Activated T-cell treated with anti-CD3 and anti-CD28 coated beads, Interleukin-2, amount 50 U/mL, for 4 hours (primary cell): ENCODE measurements around the gene PECR. TPM values are rescaled to one million over a fixed set of nuclear protein-coding genes. Genes with fewer than 3 reads are reported as not detected.

Source experiments
- ATAC-seq, 2 donors: fragments of 200-7000 bp; cut with Tn5 transposase; one replicate each; pipeline ENCODE4 v1.10.0; 2021
- DNase-seq: peaks from one replicate; pipeline ENCODE4 v3.0.0-alpha.2; 2020
- H3K27me3 Mint-ChIP-seq: one replicate; pipeline ENCODE4 v1.8.0; 2021; ENCODE audit warnings: low read depth, mixed read lengths
- H3K36me3 Mint-ChIP-seq: one replicate; pipeline ENCODE4 v1.8.0; 2022; ENCODE audit warnings: mixed read lengths; ENCODE audit not compliant: insufficient read depth
- H3K4me1 Mint-ChIP-seq: one replicate; pipeline ENCODE4 v1.8.0; 2021; ENCODE audit warnings: low read depth, mixed read lengths
- H3K4me3 Mint-ChIP-seq: one replicate; pipeline ENCODE4 v1.8.0; 2021; ENCODE audit warnings: mild to moderate bottlenecking, moderate library complexity, mixed read lengths
- H3K9me3 Mint-ChIP-seq: one replicate; pipeline ENCODE4 v1.8.0; 2021; ENCODE audit warnings: mixed read lengths
- total RNA-seq, 3 donors: library from RNA; stranded (reverse); gene quantifications; one replicate each; pipeline ENCODE4 v1.2.1, GENCODE V29; 2021

The PECR gene
- total RNA-seq, 3 donors from 2014 or later = 4.7 to 6.9 (median 6.0) TPM

DNA sequence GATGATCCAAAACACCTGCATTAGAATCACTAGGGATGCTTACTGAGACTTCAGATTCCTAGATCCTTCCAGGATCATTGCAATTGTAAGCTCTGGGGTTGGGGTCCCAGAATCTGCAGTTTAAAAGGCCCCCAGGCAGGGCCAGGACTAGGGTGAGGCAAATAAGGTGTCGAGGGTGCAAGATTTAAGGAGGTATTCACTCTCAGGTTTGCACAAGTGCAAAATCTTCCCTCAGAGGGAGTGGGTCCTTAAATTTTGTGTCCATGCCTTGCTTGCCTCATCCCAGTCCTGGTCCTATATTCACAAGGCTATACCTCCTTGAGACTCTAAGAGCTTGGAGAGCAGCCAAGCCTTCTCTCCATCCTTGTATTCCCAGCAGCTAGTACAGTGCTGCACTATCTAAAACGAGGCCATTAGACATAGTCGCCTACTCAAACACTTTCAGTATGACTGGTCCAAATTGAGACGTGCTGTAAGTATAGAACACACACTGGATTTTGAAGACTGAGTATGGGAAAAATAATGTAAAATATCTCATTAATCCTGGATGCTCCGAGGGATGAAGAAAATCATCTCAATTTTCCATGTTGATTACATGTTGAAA is 36.6 kb downstream of the PECR start:
- no peak for ATAC-seq
- Mint-ChIP-seq H3K4me1 (no peaks in the 10 kb centered on the region), H3K9me3 (no peaks in the 10 kb centered on the region), H3K36me3 (peaks cover 12% of the 10 kb centered on the region), H3K27me3 (no peaks in the 10 kb centered on the region), H3K4me3 (no peak overlapping the region)
- DNase-seq = no peak

DNA sequence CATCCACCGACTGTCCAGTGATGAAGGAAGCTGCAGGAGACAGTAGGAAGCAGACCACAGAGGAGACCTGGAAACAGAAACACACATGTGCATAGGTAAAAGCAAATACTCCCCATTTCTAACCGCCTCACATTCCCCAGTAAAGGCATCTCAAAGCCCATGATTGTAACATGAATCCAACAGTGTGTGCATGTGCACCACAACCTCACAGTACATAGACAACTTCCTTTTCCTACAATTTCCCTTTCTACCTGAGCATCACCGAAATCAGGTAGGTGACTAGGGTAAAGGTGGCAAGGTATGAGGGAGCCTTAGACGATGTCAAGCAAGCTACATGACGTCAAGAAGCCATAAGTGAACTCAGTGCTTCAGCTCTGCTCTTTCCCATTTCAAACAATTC is 37.7 kb downstream of the PECR start:
- Mint-ChIP-seq H3K4me3 (no peak overlapping the region), H3K36me3 (peaks cover 14% of the 10 kb centered on the region), H3K27me3 (no peaks in the 10 kb centered on the region), H3K4me1 (no peaks in the 10 kb centered on the region), H3K9me3 (no peaks in the 10 kb centered on the region)
- DNase-seq = no peak
- no peak for ATAC-seq

DNA sequence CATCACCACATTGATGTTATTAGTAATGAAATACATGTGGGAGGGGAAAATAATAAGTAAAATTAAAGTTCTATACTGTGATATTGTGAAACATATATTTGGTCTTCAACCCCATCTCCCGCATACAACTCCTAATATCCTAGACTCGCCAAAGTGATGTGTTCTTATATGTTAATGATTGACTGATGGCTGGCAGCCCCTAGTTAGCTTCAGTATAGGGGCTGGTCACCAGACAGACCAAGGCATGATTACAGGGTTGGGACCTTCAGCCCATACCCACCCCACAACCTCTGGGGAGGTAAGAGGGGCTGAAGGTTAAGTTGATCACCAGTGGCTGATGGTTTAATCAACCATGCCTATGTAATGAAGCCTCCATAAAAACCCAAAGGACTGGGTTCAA is 40.2 kb downstream of the PECR start:
- ATAC-seq (no peak), DNase-seq (no peak)
- no peaks in the 10 kb centered on the region for H3K27me3 Mint-ChIP-seq
- peaks cover 16% of the 10 kb centered on the region for H3K36me3 Mint-ChIP-seq
- no peaks in the 10 kb centered on the region for H3K4me1 Mint-ChIP-seq
- H3K4me3 Mint-ChIP-seq = no peak overlapping the region
- no peaks in the 10 kb centered on the region for H3K9me3 Mint-ChIP-seq

DNA sequence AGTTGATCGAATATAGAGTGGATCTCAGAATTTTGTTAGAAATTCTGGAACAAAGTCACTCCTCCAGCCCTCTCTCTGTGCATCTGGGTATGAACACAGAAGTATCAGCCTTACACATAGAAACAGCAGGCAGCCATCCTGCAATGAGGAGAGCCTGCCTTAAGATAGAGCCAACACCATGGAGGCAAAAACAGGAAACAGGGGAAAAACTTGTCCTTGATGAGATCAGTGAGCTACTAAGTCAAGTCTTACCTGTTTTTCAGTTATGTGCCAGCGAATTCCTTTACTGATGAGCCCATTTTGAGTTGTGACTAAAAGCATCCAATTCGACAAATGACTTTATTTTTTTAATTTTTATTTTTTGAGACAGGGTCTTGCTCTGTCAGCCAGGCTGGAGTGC is 41.7 kb downstream of the PECR start:
- DNase-seq (no peak), ATAC-seq (no peak)
- Mint-ChIP-seq H3K27me3 (no peaks in the 10 kb centered on the region), H3K4me1 (no peaks in the 10 kb centered on the region), H3K36me3 (peaks cover 16% of the 10 kb centered on the region), H3K9me3 (no peaks in the 10 kb centered on the region), H3K4me3 (no peak overlapping the region)

DNA sequence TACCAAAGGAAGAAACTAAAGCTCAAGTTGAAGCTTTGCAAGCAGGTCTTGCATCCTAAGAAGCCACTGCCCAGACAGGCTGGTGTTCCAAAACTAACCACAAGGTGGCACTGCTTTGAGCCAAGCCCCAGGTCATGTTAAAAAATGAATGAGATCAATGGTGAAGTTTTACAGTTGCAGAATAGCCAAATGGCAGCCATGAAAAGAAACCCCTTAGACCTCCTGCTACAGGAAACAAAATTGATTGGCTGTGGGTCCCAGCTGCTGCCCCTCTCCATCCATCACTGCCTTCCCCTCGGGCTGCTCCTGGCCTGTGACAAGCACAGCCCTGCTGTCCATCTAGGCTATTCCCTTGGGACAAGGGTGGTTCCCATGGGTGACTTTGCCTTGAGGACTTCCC is 47.5 kb downstream of the PECR start:
- H3K4me1 Mint-ChIP-seq = peaks cover 25% of the 10 kb centered on the region
- H3K9me3 Mint-ChIP-seq = no peaks in the 10 kb centered on the region
- no peak overlapping the region for H3K4me3 Mint-ChIP-seq
- peak; percentile 78 for DNase-seq
- no peaks in the 10 kb centered on the region for H3K27me3 Mint-ChIP-seq
- ATAC-seq = peak; percentile 52 to 65
- peaks cover 12% of the 10 kb centered on the region for H3K36me3 Mint-ChIP-seq

DNA sequence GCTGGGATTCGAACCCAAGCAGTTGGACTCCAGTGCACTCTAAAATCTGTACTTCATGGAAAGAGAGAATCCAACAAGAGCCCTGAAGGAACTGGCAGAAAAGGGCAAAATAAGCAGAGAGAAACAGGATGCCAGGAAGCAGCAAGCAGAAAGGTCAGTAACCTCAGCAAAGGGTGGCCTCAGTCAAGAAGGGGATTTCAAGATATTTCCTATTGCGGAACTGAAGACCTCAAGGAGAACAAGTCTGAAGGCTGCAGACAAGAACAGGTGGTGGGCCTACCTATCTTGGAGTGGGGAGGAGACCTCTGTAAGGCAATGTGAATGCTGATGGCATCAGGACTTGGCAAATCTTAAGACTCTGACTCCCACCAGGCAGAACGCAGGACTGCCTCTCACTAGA is 48.2 kb downstream of the PECR start:
- DNase-seq = no peak

DNA sequence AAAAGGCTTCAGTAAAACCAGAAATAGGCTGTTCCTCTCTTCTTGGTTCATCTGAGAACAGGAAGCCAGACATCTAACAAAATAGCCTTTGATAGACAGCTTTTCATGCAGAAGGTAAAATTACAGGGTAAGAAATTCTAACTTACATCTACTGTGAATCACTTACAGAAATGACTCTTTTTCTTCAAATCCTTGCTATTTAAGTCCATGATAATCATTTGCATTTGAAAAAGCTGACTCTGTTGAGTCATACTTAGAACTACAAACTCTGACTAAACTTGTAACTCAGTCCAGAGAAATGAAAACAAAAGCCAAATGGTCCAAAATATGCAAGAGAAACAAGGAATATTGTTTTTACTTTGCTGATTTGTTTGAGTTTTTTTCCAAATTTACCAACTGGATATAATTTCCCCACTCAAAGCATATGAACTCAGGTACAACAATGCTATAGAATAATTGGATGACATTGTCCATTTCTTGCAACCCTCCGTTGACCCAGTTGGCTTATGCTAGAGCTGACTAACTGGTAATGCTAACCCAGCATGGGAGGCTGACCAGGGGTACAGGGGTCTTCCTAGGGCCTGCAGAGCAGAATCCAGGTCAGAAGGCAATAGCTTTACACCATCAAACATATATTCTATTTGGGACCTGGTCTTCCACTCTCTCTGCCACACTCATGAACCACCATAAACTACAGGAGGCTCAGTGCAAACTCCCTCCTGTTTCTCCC is 49.5 kb downstream of the PECR start:
- H3K9me3 Mint-ChIP-seq = no peaks in the 10 kb centered on the region
- H3K27me3 Mint-ChIP-seq = no peaks in the 10 kb centered on the region
- peak overlapping the region; percentile 17 for H3K4me3 Mint-ChIP-seq
- peak; percentile 88 to 91 for ATAC-seq
- peaks cover 25% of the 10 kb centered on the region for H3K4me1 Mint-ChIP-seq
- peaks cover 11% of the 10 kb centered on the region for H3K36me3 Mint-ChIP-seq
- DNase-seq = no peak

More for the DNA sequence above, 48.2 kb downstream of the PECR start:
- Mint-ChIP-seq H3K9me3 (no peaks in the 10 kb centered on the region), H3K4me1 (peaks cover 25% of the 10 kb centered on the region), H3K36me3 (peaks cover 12% of the 10 kb centered on the region), H3K27me3 (no peaks in the 10 kb centered on the region), H3K4me3 (no peak overlapping the region)
- ATAC-seq = no peak

DNA sequence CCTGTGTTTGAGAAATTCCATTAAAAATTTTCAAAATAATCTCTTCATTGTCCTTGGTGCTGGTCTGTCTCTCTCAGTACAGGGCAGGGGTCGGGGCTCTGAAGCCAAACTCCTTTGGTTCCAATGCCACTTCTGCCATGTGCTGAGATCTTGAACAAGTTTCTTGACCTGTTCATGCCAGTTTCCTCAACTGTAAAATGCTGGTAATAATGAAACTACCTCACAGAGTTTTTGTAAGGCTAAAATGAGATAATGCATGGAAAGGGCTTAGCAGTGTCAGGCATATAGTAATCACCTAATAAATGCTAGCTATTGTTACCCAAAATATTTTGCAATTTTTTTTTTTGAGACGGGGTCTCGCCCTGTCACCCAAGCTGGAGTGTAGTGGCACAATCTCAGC is 51.4 kb downstream of the PECR start:
- Mint-ChIP-seq H3K4me1 (peaks cover 25% of the 10 kb centered on the region), H3K4me3 (no peak overlapping the region), H3K9me3 (no peaks in the 10 kb centered on the region), H3K36me3 (peaks cover 9% of the 10 kb centered on the region), H3K27me3 (no peaks in the 10 kb centered on the region)
- no peak for DNase-seq
- ATAC-seq = no peak

DNA sequence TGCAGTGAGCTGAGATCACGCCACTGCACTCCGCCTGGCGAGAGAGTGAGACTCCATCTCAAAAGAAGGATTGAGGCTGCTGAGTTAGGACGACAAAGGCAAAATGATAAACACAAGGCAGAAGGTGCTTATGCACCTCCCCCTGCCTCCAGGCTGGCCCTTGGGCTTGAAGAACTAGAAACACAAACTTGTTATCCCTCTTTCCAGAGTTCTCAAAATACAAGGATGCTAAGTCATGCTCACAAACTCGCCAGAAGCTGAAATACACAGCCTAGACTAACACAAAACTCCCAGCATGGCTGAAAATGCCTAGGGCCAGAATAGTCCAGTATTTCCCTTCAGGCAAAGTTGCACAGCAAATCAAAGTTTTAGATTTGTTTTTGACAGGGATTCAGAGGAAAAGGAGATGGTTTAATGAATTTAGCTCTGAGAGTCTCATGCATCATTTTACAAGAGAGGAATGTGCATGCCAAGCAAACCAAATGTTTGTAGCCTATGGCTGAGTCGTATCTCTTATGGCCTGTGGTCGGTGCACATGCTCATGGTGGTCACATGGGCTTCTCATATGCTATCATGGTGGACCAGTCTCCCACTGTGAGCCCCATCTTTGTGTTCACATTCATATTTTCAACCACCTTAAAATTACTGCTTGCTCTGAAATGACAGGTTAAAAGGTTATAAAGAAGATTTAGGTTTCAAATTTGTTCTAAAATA is 52.0 kb downstream of the PECR start:
- no peak for DNase-seq
- peaks cover 9% of the 10 kb centered on the region for H3K36me3 Mint-ChIP-seq
- no peak overlapping the region for H3K4me3 Mint-ChIP-seq
- no peak for ATAC-seq
- no peaks in the 10 kb centered on the region for H3K9me3 Mint-ChIP-seq
- no peaks in the 10 kb centered on the region for H3K27me3 Mint-ChIP-seq
- H3K4me1 Mint-ChIP-seq = peaks cover 25% of the 10 kb centered on the region

DNA sequence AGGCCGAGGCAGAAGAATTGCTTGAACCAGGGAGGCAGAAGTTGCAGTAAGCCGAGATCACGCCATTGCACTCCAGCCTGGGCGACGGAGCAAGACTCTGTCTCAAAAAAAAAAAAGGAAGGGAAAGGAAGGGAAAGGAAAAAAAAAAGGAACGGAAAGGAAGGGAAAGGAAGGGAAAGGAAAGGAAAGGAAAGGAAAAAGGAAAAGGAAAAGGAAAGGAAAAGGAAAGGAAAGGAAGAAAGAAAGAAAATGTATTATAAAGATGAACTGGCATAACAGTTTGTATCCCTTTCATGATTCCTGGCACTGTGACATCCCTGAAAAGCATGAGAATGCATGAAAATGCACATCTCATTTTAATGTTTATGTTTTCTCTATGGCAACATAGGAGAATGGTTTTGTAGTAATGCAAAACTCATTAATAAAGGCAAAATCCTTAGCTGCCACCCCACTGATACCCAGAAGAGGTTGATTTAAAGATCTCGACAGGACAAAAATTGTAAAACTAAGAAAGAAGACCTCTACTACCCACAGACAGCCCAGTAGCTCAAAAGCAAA is 56.8 kb downstream of the PECR start:
- ATAC-seq = no peak

DNA sequence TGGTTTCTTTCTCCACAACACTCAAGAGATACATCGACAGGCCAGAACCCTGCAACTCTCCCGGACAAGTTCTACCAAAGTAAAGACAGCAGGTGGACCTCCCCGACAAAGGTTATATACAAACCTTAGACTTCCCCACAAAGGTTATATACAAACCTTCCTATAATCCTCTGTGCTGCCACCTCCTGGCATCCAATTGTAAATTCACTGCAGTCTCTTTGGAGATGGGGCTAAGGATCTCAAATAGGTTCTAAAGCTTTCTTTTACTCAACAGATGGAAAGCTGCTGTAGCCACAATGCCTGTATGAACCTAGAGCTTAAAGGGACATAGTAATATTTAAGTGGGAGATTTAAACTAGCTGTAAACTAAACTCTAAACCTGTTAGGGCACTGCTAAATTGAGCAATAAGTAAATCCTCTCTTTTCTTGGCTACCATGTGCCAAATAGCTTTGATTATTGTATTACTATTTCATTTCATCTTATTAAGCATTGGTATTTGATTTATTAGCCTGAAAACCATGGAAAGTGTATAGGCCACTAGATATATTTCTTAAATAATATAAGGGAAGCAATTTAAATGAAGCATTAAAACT is 58.5 kb downstream of the PECR start:
- Mint-ChIP-seq H3K4me1 (peaks cover 2% of the 10 kb centered on the region), H3K4me3 (no peak overlapping the region), H3K27me3 (no peaks in the 10 kb centered on the region), H3K9me3 (no peaks in the 10 kb centered on the region), H3K36me3 (peaks cover 2% of the 10 kb centered on the region)
- peak; percentile 72 to 80 for ATAC-seq
- DNase-seq = peak; percentile 36

More for the DNA sequence above, 56.8 kb downstream of the PECR start:
- no peak overlapping the region for H3K4me3 Mint-ChIP-seq
- peaks cover 2% of the 10 kb centered on the region for H3K4me1 Mint-ChIP-seq
- DNase-seq = no peak
- peaks cover 5% of the 10 kb centered on the region for H3K36me3 Mint-ChIP-seq
- H3K27me3 Mint-ChIP-seq = no peaks in the 10 kb centered on the region
- no peaks in the 10 kb centered on the region for H3K9me3 Mint-ChIP-seq

DNA sequence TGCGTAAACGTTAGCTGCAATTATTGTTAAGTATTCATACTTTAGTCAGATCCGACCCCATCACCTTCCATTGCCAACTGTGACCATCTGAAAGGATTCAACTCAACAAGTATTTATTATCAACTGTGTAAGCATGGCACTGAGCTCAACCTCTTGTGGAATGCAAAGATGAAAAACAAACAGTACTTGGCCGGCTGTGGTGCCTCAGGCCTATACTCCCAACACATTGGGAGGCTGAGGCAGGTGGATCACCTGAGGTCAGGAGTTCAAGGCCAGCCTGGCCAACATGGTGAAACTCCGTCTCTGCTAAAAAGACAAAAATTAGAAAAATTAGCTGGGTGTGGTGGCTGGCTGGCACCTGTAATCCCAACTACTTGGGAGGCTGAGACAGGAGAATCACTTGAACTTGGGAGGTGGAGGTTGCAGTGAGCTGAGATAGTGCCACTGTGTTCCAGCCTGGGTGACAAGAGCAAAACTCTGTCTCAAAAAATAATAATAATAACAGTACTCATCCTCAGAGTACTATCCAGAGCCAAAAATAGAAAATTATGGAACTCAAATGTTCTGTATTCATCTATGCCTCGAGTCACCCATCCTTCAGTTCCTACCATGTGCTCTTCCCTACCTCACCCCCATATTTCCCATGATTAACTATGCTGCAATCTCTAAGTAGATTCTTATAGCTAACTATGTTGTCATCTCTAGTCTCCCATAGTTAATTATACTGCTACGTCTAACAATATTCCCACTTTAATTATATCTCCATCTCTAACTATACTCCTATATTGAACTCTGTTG is 59.6 kb downstream of the PECR start:
- no peaks in the 10 kb centered on the region for H3K27me3 Mint-ChIP-seq
- H3K36me3 Mint-ChIP-seq = peaks cover 2% of the 10 kb centered on the region
- no peaks in the 10 kb centered on the region for H3K9me3 Mint-ChIP-seq
- DNase-seq (no peak), ATAC-seq (no peak)
- peaks cover 9% of the 10 kb centered on the region for H3K4me1 Mint-ChIP-seq
- no peak overlapping the region for H3K4me3 Mint-ChIP-seq

DNA sequence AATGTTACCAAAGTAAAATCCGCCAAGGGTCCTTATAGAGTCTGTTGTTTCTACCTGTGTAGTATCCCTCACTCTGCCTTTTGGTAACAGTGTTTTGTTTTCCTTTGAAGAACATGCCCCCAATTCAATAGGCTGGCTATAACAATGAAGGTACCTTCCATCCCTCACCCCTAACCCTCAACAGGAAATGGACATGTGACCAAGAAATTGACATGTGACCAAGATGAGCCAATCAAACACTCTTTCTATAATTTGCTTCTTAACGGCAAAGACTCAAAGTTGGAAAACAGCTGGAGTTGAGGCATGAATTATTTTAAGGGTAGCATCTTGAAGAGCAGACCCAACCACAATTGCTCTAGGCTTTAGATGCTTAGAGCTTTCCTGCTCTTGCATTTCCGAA is 62.9 kb downstream of the PECR start:
- Mint-ChIP-seq H3K36me3 (peaks cover 2% of the 10 kb centered on the region), H3K27me3 (no peaks in the 10 kb centered on the region), H3K4me3 (no peak overlapping the region), H3K4me1 (peaks cover 36% of the 10 kb centered on the region), H3K9me3 (no peaks in the 10 kb centered on the region)
- ATAC-seq (no peak), DNase-seq (no peak)

DNA sequence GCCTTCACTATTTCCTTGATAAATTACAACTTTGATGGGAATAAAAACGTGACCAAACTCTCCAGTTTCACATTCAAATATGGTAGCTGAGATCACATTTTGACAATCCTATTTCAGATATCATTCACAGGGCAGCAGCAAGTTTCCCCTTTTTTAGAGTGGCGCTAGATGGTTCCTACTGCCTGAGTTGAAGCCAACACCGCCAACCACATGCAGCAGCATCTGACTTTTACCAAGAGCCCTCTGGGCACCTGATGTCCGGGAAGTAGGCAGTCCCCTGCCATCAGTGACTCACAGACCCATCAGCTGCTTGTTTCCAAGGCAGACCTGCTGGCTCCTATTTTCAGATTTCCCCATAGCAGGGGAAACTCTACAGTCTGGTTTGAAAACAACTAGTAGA is 64.2 kb downstream of the PECR start:
- Mint-ChIP-seq H3K4me1 (peaks cover 40% of the 10 kb centered on the region), H3K4me3 (no peak overlapping the region), H3K27me3 (no peaks in the 10 kb centered on the region), H3K36me3 (peaks cover 2% of the 10 kb centered on the region), H3K9me3 (no peaks in the 10 kb centered on the region)
- ATAC-seq = peak in 1 of 2 donors; percentile 13
- peak; percentile 11 for DNase-seq
